ENCODE results near the gene NUDT8.

DNA sequence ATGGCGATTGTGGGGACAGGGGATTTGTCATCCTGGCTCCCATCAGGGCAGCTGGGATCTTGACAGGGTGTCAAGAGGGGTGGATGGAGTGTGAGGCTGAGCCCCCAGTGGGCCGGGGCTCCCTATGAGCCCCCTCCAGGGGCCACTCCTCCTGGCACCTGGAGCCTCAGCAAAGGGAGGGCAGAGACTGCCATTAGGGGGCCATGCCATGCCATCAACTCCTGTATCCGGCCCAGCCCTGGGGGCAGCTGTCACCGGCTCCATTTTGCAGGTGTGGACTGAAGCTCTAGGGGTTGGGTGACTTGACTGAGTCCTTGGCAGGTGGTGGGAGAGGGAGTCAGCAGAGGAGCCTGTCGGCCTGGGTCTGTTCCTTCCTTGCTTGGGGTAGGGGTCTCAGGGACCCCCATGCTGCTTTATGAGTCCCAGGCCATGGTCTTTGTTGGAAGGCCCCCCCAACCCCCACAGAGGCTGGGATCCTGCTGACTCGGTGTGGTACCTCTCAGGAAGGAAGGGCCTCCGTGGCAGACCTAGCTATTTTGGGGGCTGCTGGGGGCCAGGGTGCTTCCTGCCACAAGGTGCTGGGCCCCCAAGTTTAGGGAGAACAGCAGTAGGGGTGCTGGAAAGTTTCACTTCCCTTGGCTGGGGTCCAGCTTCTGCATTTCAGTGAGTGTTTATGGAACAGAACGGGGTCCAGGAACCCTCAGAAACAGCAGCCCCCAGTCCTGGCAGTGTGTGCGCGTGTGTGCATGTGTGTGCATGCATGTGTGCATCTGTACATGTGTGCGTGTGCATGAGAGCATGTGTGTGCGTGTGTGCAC lies 19.3 kb upstream of the NUDT8 start:
- TF ChIP-seq, protein P1, sequence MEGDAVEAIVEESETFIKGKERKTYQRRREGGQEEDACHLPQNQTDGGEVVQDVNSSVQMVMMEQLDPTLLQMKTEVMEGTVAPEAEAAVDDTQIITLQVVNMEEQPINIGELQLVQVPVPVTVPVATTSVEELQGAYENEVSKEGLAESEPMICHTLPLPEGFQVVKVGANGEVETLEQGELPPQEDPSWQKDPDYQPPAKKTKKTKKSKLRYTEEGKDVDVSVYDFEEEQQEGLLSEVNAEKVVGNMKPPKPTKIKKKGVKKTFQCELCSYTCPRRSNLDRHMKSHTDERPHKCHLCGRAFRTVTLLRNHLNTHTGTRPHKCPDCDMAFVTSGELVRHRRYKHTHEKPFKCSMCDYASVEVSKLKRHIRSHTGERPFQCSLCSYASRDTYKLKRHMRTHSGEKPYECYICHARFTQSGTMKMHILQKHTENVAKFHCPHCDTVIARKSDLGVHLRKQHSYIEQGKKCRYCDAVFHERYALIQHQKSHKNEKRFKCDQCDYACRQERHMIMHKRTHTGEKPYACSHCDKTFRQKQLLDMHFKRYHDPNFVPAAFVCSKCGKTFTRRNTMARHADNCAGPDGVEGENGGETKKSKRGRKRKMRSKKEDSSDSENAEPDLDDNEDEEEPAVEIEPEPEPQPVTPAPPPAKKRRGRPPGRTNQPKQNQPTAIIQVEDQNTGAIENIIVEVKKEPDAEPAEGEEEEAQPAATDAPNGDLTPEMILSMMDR (IDR thresholded peaks at IDR 0.05) = no peak
- TF ChIP-seq POLR2A (IDR thresholded peaks at IDR 0.05) = no peak
